ENCODE measurements around the gene TCF15.

GRCh38 chr20:623704-624103 lies 13.6 kb upstream of the TCF15 start:
- TF ChIP-seq CTCF (conservative IDR thresholded peaks at IDR 0.05; ENCODE audit: low read depth, low read length): no peak
- no peak for TF ChIP-seq EZH2 (IDR thresholded peaks at IDR 0.05; ENCODE audit: low read length, unreplicated experiment)
